NK-92 (cell line): ENCODE results near the gene TIGD4.

Experiments
- DNase-seq: peaks from one replicate; lab custom pipeline; 2025; ENCODE audit not compliant: unreplicated experiment; lab: John Stamatoyannopoulos, UW

The TIGD4 gene

DNA sequence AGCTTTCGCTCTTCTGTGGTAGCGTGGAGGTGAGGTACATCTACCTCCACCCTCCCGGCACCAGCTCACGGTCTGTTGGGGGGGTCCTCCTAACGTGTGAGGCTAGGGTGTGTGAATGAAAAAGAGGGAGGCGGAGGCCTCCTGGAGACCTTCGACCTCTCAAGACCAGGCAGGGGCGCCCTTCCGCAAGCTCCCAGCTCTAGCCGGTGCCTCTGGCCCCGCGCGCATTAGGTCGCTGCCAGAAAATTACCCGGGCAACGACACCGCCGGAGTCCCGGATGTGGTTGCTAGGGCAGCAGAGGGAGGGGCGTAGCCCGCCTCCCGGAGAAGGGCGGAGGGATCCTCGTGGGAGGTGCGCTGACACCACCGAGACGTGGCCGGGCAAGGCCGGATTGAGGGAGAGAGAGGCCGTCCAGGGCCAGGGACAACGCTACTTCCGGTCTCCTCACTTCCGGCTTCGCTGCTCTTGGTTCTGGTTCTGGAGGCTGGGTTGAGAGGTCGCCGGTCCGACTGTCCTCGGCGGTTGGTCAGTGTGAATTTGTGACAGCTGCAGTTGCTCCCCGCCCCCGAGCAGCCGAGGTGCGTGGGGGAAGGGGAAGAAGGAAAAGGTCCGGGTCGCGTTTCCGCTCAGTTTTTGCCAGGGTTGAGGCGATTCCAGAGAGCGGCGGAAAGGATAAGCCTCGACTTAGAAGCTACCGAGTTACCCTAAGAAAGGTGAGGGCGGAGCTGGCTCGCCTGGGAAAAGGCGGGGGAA lies at the start of gene TIGD4, which contains the start of gene ARFIP1:
TSS of gene TIGD4 (minus strand) at position 218 of the 754 bp plus-strand sequence. CDS start 8,726 bp downstream, outside the sequence.
TSS of gene ARFIP1 (plus strand) at position 442 of the 754 bp plus-strand sequence. CDS start 49,680 bp downstream, outside the sequence.
- DNase-seq = peak; percentile 65

DNA sequence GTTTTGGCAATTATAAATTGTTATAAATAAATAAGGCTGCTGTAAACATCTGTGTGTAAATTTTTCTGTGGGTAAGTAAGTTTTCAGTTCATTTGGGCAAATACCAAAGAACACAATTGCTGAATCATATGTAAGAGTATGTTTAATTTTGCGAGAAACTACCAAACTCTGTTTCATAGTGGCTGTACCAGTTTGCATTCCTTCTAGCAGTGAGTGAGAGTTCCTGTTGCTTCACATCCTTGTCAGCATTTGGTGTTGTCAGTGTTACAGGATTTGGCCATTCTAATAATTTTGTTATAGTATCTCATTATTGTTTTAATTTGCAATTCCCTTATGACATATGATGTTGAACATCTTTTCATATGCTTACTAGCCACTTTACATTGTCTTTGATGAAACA lies 48.6 kb upstream of the TIGD4 start:
- no peak for DNase-seq

DNA sequence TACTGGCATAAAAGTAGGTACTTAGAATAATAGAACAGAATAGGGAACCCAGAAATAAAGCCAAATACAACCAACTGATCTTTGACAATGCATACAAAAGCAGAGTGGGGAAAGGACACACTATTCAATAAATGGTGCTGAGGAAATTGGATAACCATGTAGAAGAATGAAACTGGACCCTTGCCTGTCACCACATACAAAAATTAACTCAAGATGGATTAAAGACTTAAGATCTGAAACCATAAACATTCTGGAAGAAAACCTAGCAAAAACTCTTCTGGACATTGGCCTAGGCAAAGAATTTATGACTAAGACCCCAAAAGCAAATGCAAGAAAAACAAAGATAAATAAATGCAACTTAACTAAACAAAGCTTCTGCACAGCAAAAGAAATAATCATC lies 45.8 kb upstream of the TIGD4 start:
- DNase-seq = no peak

DNA sequence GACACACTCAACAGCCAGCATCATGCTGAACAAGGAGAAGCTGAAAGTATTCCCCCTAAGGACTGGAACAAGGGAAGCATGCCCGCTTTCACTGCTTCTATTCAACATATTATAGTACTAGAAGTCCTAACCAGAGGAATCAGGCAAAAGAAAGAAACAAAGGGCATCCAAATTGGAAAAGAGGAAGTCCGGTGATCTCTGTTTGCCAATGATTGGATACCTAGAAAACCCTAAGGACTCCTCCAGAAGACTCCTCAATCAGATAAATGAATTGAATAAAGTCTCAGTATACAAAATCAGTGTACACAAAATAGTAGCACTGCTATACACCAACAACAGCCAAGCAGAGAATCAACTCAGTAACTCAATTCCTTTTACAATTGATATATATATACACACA lies 45.0 kb upstream of the TIGD4 start:
- DNase-seq = no peak

- DNase-seq = no peak
Measured at GRCh38 chr4:152822323-152822722, 42.8 kb upstream of the TIGD4 start.

- no peak for DNase-seq
Measured at GRCh38 chr4:152820073-152820472, 40.5 kb upstream of the TIGD4 start.

DNA sequence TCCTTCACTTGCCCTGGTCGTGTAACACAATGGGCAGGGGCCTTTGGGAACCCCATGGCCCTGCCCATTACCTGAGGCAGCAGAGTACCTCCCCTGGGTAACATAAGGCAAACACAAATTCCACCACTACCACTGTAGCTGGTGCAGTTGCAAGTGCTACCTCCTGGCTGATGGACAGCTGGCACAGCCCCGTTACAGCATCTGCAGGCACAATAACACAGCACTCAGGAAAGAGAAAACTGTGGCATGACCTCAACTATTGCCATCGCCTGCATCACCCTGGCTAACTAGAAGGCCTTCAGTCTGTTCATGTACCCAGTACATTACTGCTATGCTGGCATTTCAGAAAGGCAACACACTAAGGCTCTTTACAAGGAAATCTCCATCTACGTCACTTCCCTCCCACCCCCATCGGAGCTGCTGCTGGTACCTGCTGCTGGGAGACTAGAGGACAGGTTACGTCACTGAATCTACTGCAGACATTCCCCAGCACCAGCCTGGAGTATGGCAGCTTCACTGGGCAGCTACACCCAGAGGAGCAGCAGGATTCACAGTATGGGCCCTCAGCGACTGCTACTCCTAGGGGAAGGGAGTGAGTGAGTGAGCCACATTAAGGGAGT lies 39.6 kb upstream of the TIGD4 start:
- DNase-seq = no peak

- DNase-seq = no peak
Measured at GRCh38 chr4:152817331-152817730, 37.8 kb upstream of the TIGD4 start.

GRCh38 chr4:152815078-152815477 lies 35.5 kb upstream of the TIGD4 start:
- DNase-seq = no peak

DNA sequence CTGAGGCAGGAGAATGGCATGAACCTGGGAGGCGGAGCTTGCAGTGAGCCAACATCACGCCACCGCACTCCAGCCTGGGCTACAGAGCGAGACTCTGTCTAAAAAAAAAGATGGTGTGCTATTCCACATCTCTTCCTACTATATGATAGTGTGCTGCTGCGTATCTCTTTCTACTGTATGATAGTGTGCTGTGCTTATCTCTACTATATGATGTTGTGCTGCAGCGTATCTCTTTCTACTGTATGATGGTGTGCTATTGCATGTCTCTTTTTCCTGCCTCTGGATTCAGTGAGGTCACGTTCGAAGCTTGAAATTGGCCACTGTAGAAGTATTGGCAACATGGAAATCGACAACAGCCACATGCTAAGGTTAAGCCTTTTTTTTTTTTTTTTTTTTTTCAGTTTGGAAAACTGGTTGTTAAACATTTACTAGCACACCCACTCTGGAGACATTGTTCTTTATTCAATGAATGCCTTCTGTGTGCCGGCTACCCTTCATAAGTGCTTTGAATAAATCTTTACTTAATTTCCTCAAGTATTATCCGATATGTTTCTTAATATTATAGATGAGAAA lies 31.3 kb upstream of the TIGD4 start:
- no peak for DNase-seq

- no peak for DNase-seq
Measured at GRCh38 chr4:152808670-152809069, 29.1 kb upstream of the TIGD4 start.

DNA sequence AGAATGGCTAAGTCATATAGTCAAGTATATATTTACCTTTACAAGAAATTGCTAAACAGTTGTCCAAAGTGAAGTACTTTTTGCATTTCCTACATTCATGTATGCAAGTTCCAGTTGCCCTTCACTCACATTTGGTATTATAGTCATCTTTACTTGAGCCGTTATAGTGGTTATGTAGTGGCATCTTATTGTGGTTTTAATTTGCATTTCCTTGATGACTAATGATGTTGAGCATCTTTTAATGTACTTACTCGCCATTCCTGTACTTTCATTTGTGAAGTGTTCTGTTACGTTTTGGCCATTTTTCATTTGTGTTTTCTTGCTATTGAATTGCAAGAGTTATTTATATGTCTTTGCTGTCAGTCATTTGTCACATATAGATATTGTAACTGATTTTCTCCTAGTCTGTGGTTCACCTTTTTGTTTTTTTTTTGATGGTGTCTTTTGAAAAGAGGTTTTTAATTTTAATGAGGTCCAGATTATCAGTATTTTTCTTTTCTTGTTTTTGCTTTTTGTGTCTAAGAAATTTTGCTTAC lies 27.8 kb upstream of the TIGD4 start:
- no peak for DNase-seq

DNA sequence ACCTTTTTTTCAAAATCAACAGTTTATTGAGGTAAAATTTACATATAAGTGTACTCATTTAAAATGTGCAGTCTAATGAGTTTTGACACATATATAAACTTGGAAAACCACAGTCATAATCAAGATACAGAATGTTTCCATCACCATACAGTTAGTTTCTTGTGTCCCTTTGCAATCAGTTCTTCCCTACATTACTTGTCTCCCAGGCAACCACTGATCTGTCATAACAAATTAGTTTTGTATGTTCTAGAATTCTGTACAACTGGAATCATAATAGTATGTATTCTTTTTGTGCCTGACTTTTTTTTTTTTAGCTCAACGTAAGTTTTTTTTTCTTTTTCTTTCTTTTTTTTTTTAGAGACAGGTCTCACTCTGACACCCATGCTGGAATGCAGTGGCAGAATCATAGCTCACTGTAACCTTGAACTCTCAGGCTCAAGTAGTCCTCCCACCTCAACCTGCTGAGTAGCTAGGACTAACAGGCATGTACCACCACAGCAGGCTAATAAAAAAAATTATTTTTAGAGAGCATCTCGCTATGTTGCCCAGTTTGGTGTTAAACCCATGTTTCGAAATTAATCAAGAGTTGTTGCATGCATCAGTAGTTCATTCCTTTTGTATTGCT lies 27.1 kb upstream of the TIGD4 start:
- DNase-seq = no peak

GRCh38 chr4:152805818-152806217 lies 26.3 kb upstream of the TIGD4 start:
- DNase-seq = no peak

DNA sequence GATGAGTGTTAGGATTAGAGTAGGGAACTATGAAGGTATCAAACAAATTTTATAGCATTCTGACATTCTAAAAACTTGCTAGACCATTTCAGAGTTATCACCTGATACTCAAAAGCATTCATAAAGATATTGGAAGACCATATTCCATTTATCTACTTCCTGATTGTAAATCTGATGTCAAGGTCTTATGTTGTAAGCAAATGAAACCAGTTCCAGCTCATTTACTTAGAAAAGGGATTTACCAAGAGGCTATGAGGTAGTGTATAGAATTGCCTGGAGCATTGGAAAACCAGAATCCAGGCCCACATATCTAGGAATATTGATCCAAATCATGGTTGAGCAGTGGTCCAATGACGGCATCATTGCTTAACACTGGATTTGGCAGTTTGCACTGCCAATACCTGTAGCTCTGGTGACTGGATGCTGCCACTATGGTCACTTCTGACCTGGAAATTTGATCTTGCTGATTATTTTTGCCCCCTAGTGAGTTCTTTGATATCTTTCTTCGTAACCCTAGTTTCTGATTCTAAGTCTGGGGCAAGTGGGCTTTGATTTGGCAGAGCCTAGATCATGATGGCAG lies 25.6 kb upstream of the TIGD4 start:
- DNase-seq = no peak

DNA sequence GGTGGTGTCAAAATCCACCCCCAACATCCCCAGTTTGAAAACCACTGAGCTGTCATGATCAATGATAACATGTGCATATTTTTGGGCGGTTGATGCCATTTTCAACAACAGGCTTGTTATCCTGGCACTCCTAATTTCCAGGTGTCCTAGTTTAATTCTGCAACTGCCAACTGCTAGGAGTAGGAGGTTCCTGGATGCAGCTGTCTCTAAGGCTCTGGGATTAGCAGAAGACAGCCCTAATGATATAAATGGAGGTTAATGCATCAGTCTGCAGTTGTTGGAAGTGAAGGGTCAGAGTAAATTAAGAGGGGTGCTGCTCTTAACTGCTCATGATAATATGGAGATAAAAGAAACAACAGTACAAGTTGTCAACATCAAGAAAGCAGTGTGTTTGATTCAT lies 24.0 kb upstream of the TIGD4 start:
- no peak for DNase-seq

DNA sequence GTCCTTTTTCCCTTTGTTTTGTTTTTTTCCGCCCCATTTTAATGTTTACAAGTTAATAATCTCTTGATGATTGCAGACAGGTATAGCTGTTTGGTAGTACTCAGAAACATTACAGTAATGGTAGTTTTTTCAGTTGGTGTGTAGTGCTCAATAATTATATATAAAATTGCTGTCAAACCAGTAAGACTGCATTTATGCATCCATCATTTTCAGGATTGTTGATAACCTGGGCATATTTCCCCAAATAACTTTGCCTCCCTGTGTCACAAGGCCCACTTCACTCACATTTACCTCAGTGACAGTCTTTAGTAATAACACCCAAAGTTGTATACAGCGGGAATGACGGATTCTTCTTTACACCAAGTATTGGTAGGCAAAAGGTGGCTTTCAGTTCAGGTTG lies 16.4 kb upstream of the TIGD4 start:
- no peak for DNase-seq

DNA sequence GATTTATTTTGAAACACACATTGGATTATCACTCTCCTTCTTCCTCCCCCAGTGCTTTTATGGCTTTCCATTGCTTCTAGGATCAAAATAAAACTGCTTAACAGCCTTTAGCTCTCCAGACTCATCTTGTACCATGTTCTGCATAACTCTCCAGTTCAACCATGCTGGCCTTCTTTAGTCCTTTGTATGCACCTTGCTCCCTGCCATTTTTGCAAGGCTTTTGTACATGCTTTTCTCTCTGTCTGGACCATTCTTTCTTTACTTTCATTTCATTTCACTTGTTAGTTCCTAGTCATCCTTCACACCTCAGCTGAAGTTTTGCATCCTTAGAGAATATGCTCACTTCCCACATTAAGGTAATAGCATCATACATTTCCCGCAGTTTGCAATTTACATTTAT lies 7.1 kb upstream of the TIGD4 start:
- no peak for DNase-seq

DNA sequence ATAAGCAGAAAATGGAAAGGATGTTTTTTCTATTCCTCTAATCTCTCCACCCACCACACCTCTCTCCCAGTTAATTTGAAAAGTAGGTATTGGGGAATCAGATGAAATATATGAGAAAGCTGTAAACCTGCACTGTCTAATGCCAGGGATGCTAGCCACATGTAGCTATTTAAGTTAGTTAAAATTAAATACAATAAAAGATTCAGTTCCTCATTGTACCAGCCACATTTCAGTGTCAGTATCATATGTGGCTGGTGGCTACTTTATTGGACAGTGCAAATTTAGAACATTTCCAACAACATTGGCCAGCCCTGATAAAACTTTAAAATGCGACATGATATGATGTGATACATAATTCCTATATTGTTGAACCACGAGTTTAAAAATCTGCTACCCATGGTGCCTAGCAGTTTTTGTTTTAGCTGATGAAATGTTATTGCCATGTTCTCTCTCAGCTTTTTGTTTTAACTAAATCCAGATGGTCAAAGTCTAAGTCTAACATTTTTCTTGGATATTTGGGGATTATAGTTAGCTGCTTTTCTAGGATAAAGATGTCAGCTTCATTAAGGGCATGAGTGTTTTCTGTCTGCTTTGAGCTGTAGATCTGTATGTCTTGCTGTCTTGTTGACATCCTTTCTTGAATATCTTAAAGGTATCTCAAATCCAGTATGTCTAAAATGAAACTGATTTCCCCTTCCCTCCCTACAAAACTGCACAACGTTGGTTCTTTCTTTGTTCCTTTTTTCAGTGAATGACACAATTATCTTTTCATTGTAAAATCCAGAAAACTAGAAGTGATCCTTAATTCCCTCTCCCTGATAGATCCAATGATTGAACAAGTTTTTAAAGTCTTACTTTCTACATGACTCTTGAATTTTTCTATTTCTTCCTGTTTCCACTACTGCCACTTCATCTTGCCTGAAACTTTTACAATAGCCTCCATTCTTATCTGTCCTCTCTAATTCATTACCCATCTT lies 6.4 kb upstream of the TIGD4 start:
- DNase-seq = no peak
